H1 (cell line): ENCODE measurements around the gene PGM1. TPM values are rescaled to one million over a fixed set of nuclear protein-coding genes. Genes with fewer than 3 reads are reported as not detected.

ENCODE experiments used
- ATF3 ChIP-seq: IDR thresholded peaks from 2 replicates; pipeline ENCODE4 v1.6.1; 2011; ENCODE audit warnings: low read depth, mild to moderate bottlenecking, low read length; ENCODE audit not compliant: insufficient read depth
- CTBP2 ChIP-seq: IDR thresholded peaks from 2 replicates; pipeline ENCODE4 v1.7.0; 2011; ENCODE audit warnings: borderline replicate concordance, mild to moderate bottlenecking, moderate library complexity, mixed read lengths, low read length; ENCODE audit not compliant: insufficient read depth, insufficient read length
- EZH2 ChIP-seq: fragments of 200-600 bp; sonication (generic); IDR thresholded peaks from 2 replicates; pipeline ENCODE4 v1.7.1; 2012; ENCODE audit warnings: low read depth, mild to moderate bottlenecking, moderate library complexity, low read length, inconsistent platforms; ENCODE audit not compliant: severe bottlenecking
- GTF2F1 ChIP-seq: IDR thresholded peaks from 2 replicates; pipeline ENCODE4 v1.6.1; 2012; ENCODE audit warnings: low read depth, low read length, improper control_type of control experiment, borderline replicate concordance
- RNF2 ChIP-seq: fragments of 200-900, 300-1000 bp; sonication (generic); IDR thresholded peaks from 2 replicates; pipeline ENCODE4 v1.7.1; 2016; ENCODE audit warnings: borderline replicate concordance, low read depth, mild to moderate bottlenecking, antibody characterized with exemption, low read length; ENCODE audit not compliant: poor library complexity, severe bottlenecking; ENCODE audit errors: missing control alignments
- SP2 ChIP-seq: IDR thresholded peaks from 2 replicates; pipeline ENCODE4 v1.6.1; 2012; ENCODE audit warnings: mild to moderate bottlenecking, low read length, inconsistent platforms
- SRF ChIP-seq: IDR thresholded peaks from 2 replicates; pipeline ENCODE4 v1.6.1; 2011; ENCODE audit warnings: mild to moderate bottlenecking, low read depth, low read length, moderate library complexity
- polyA plus RNA-seq, 7 experiments: library from polyadenylated mRNA; depleted of rRNA in 3 of 7; stranded (reverse) in 5 of 7; unstranded in 2 of 7; fragments of >200 nt in 5 of 7; fragments of 200-250 nt in 2 of 7; gene quantifications; 1 replicate in 5 of 7; 2 replicates in 1 of 7; 4 replicates in 1 of 7; pipeline versions ENCODE4 v1.2.1 to v1.2.3, GENCODE V29; 2011 to 2013; ENCODE audit warnings: missing spikeins in 2 of 7, mixed read lengths in 2 of 7
- total RNA-seq: library from RNA; stranded (reverse); fragmentation: NEBNext Ultra II Directional; extraction: Animal tissue kit (Norgen Biotek cat#: 25700); gene quantifications from 2 replicates; pipeline ENCODE4 v1.2.1, GENCODE V29; 2021

Gene PGM1
- total and polyA plus RNA-seq, 2 of the 8 experiments (the other 6 are each of a cell fraction or from before 2014, with no cell fraction given): 33.0 to 65.4 TPM

DNA sequence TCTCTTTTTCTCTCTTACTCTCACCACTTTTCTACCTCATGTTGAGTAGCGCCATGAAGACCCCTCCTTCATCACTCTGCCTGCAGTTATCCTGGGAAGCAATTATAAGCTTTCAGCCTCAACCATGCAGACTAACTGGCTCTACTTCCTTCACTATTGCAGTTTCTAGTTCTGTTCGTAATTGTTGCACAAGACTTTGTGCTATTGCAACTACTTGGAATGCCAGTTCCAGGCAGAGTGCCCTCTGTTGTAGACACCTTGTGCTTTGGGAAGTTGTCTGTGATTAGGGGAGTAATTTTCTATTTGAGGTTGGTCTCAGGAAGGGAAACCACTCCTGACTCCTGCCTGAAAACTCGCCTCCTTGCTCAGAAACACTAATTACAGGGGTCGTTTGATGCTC, 19.4 kb downstream of the PGM1 start (continued):
- TF ChIP-seq GTF2F1 (no peak), SRF (no peak), RNF2 (no peak), SP2 (no peak), CTBP2 (no peak), EZH2 (no peak), ATF3 (no peak)
